HFF-Myc (cell line): ENCODE data around the gene CPT1A.

ENCODE experiments used
- DNase-seq: peaks from one replicate; pipeline ENCODE4 v3.0.0-alpha.2; 2011; ENCODE audit warnings: low read depth; ENCODE audit errors: extremely low read depth
- H3K4me3 ChIP-seq: replicated peaks from 2 replicates; pipeline ENCODE4 v1.5.1; 2011; ENCODE audit warnings: low read depth, mild to moderate bottlenecking, control low read depth, low read length
- TF ChIP-seq, protein P1 (sequence below): IDR thresholded peaks from 2 replicates; pipeline ENCODE4 v1.5.1; 2012; ENCODE audit warnings: mild to moderate bottlenecking, low read depth, low read length, control low read depth; ENCODE audit errors: missing control alignments

Gene CPT1A

DNA sequence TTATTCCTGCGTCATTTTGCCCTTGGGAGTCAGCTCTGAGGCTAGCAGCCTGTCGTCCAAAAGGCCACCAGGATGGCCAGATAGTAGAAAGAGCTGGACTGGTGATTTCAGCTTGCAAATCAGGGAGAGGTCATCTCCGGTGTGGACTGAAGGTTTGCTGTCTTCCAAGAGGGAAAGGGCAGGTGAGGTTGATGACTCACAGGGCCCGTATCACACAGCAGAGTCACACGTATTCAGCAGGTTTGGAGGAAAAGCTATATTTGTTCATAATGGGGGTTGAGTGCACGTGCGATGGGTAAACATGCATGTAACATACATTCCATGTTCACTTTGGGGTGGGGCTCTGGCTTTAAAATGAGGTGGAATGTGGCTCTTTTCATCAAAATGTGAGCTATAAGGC lies 36.3 kb upstream of the CPT1A start:
- TF ChIP-seq, protein P1, sequence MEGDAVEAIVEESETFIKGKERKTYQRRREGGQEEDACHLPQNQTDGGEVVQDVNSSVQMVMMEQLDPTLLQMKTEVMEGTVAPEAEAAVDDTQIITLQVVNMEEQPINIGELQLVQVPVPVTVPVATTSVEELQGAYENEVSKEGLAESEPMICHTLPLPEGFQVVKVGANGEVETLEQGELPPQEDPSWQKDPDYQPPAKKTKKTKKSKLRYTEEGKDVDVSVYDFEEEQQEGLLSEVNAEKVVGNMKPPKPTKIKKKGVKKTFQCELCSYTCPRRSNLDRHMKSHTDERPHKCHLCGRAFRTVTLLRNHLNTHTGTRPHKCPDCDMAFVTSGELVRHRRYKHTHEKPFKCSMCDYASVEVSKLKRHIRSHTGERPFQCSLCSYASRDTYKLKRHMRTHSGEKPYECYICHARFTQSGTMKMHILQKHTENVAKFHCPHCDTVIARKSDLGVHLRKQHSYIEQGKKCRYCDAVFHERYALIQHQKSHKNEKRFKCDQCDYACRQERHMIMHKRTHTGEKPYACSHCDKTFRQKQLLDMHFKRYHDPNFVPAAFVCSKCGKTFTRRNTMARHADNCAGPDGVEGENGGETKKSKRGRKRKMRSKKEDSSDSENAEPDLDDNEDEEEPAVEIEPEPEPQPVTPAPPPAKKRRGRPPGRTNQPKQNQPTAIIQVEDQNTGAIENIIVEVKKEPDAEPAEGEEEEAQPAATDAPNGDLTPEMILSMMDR, result no peak
- no peak for DNase-seq
- no peak overlapping the region for H3K4me3 ChIP-seq

DNA sequence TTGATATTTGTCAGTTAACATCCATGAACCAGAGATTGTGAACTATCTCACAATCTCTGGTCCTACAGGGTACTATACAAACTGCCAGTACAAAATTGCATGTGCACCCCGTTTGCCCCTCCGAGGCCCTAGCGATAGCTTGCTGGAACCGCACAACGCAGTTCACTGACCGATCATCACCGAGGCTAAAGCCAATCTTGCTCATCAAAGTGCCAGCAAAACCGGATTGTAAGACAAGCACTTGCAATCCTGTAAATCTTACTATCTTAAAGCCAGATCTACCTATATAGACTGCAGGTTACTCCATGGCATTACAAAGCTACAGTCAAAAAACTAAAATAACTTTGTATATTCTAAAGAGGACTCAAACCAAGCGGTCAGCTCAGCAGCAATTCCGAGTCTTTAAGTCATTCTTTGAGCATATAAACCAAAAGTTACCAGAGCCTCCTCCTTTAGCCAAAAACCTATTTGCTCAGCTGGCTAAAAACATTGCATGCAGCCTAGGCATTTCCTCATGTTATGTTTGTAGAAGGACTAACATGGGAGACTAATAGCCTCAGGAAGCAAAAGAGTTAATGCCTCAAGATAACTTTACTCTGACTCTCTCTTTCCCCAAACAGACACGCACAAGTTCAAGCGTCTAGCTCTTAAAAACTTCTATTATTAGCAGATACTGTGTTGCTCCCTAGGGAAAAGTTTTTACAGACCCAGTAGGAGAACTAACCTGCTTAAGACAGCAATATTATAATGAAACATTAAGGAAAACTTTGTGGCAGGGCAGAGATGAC lies 30.7 kb upstream of the CPT1A start:
- no peak overlapping the region for H3K4me3 ChIP-seq
- no peak for DNase-seq
- TF ChIP-seq, protein P1, result no peak

DNA sequence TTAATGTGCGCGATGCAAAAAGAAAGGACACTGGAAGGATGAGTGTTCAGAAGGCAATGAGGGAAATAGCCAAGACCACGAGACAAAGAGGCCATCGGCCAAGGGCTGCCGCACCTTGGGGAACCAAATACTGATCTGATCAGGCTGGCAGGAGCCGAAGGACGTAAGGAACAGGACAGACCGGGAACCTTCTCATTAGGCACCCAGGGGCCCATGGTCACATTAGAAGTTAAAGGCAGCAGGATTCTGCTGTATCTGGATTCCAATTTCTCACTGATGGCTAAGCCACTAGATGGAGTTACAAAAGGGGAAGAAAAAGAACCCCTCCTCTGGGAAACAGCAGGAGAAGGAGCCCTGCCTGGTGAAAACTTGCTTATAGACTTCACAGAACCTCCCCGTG lies 28.8 kb upstream of the CPT1A start:
- peak overlapping the region; percentile 44 for H3K4me3 ChIP-seq
- DNase-seq, result no peak
- TF ChIP-seq, protein P1, result peak; percentile 9

DNA sequence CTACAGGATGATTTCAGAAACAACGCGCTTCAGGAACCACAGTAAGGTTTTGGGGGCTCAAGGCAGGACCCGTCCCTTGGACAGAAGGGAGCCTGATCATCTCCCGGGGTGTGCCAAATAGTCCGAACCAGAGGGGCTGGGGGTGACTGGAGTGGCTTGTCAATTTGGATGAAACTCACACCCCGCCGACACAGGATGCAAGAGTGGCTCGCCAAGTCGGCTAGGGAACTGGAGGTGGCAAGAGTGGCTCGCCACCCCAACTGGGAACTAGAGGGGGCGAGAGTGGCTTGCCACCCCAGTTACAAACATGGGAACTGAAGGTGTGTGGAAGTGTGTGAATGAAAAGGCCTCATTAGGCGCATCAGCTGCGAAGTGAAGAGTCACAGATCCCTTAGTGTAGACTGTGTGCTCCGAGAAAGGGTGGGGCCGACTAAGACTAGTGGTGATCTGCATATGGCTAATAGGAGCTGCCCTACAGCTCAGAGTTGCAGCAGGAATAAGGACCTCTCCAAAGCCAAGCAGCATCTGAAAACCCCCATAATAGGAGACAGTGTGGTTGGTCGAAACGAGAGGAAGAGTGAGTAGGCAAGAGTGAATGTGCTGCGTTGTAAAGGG lies 26.6 kb upstream of the CPT1A start:
- no peak overlapping the region for H3K4me3 ChIP-seq
- no peak for DNase-seq
- TF ChIP-seq, protein P1, result no peak

DNA sequence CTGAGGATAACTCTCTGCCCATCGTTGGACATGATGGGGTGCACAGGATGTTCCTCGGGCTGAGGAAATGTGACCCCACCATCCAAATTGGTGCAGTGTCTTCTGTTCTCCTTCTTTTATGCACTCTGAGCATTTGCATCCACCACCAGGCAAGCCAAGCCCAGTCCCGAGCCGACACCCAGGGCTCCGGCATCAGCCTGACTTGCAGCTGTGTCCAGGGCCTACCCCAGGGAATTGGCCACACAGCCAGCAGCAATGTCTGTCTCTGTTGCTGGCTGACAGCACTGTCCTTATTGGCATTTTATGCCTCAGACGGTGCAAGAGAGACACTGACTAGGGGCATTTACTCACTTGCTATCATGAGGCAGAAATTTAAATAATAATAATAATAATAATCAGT lies 25.4 kb upstream of the CPT1A start:
- no peak for DNase-seq
- no peak overlapping the region for H3K4me3 ChIP-seq
- TF ChIP-seq, protein P1, result no peak

DNA sequence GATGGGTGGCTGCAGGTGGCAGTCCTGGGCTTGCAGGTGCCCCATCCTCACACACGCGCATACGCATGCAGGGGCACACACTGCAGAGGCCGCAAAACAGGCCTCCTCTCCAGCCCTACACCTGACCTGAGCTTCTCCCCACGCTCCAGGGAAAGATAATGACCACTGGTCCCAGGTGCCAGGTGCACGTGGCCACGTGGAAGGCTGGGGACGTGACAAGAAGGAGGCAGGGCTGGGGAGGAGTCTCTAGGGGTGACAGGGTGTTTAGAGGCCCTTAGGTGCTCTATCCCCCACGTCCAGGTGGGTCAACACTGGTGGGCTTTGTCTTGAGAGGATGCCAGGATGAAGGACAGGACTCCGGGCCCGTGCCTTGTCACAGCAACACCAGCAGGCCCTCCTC lies 23.5 kb upstream of the CPT1A start:
- no peak overlapping the region for H3K4me3 ChIP-seq
- DNase-seq, result no peak
- TF ChIP-seq, protein P1, result no peak
